Measurements from ENCODE around the gene LRRFIP1.

LRRFIP1 gene

DNA sequence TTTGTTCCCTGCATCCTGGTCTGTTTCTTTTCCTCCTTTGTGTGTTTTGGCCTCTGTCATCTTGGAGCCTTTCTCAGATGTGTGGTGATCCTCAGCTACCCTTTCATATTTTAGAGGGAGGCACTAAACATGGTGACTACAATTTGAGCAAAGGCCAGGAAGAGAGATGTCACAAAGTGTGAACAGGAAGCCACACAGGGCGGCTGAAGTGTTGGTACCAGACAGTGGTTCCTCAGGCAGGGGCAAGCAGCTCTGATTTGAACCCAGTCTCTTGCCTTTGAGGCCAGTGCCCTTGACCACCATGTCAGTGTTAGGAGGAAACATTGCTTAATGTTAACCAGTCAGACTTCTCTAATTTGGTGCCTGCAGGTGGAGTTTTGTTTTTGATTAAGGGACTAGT is 9.2 kb downstream of the LRRFIP1 start:
- Histone ChIP-seq H3K36me3 (replicated peaks; ENCODE audit: insufficient read depth, low read length) (no peaks in the 10 kb centered on the region), H3F3A (ENCODE audit: insufficient read depth, low read length) (no peaks in the 10 kb centered on the region), H3K27ac (ENCODE audit: low read length) (no peak overlapping the region), H3K9me2 (replicated peaks; ENCODE audit: insufficient read depth, low read length) (no peaks in the 10 kb centered on the region), H2AFZ (ENCODE audit: low read length) (no peak overlapping the region), H3K27me3 (replicated peaks; ENCODE audit: insufficient read depth, low read length) (no peaks in the 10 kb centered on the region), H3K4me1 (ENCODE audit: low read length) (no peaks in the 10 kb centered on the region), H3K79me2 (ENCODE audit: low read length) (no peaks in the 10 kb centered on the region), H3K9me3 (replicated peaks; ENCODE audit: insufficient read depth, low read length) (no peaks in the 10 kb centered on the region), H3K4me2 (ENCODE audit: low read depth, low read length) (no peak overlapping the region), H4K20me1 (ENCODE audit: insufficient read depth, low read length) (no peaks in the 10 kb centered on the region), H3K4me3 (ENCODE audit: low read length) (no peak overlapping the region), H3K9ac (ENCODE audit: low read length) (no peak overlapping the region)
- TF ChIP-seq EZH2 (optimal IDR thresholded peaks at IDR 0.05; ENCODE audit: low read depth, low read length) = no peak
- TF ChIP-seq, protein P1, sequence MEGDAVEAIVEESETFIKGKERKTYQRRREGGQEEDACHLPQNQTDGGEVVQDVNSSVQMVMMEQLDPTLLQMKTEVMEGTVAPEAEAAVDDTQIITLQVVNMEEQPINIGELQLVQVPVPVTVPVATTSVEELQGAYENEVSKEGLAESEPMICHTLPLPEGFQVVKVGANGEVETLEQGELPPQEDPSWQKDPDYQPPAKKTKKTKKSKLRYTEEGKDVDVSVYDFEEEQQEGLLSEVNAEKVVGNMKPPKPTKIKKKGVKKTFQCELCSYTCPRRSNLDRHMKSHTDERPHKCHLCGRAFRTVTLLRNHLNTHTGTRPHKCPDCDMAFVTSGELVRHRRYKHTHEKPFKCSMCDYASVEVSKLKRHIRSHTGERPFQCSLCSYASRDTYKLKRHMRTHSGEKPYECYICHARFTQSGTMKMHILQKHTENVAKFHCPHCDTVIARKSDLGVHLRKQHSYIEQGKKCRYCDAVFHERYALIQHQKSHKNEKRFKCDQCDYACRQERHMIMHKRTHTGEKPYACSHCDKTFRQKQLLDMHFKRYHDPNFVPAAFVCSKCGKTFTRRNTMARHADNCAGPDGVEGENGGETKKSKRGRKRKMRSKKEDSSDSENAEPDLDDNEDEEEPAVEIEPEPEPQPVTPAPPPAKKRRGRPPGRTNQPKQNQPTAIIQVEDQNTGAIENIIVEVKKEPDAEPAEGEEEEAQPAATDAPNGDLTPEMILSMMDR (IDR thresholded peaks at IDR 0.05; ENCODE audit: low read length) = no peak
- no peak for TF ChIP-seq EZH2phosphoT487 (IDR thresholded peaks at IDR 0.05; ENCODE audit: low read length)
- no peak for DNase-seq

DNA sequence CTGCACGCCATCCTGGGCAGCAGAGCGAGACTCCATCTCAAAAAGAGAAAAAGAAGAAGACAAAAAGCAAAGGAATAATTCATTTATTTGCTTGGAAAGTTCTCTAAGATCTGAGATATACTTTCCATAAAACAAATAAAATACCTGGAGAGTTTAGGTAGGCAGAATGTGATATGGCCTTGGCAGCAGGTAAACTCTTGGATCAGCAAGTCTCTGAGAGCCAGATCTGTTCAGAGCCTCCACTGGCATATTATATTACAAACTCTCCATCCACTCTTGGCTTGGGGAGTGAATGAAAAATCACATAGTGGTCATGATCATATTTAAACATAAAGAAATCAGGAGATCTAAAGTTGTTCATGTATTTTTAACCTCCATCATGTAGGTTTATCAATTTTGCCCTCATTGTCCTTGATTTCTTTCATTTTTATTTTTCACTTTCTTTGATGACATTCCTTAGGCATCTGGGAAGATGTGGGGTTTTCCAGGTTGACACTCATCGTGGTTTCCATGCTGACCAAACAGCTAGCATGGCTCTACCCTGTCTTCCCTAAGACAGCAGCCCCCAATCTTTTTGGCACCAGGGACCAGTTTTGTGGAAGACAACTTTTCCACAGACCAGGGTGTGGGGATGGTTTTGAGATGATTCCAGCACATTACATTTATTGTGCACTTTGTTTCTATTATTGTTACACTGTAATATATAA is 10.2 kb downstream of the LRRFIP1 start:
- Histone ChIP-seq H3K9ac (ENCODE audit: low read length) (no peak overlapping the region), H3K36me3 (replicated peaks; ENCODE audit: insufficient read depth, low read length) (no peaks in the 10 kb centered on the region), H3K4me1 (ENCODE audit: low read length) (no peaks in the 10 kb centered on the region), H3K9me2 (replicated peaks; ENCODE audit: insufficient read depth, low read length) (no peaks in the 10 kb centered on the region), H3K27me3 (replicated peaks; ENCODE audit: insufficient read depth, low read length) (no peaks in the 10 kb centered on the region), H3K4me3 (ENCODE audit: low read length) (no peak overlapping the region), H3F3A (ENCODE audit: insufficient read depth, low read length) (no peaks in the 10 kb centered on the region), H2AFZ (ENCODE audit: low read length) (no peak overlapping the region), H3K27ac (ENCODE audit: low read length) (no peak overlapping the region), H3K4me2 (ENCODE audit: low read depth, low read length) (no peak overlapping the region), H3K9me3 (replicated peaks; ENCODE audit: insufficient read depth, low read length) (no peaks in the 10 kb centered on the region), H3K79me2 (ENCODE audit: low read length) (no peaks in the 10 kb centered on the region), H4K20me1 (ENCODE audit: insufficient read depth, low read length) (no peaks in the 10 kb centered on the region)
- no peak for DNase-seq
- TF ChIP-seq, protein P1 (IDR thresholded peaks at IDR 0.05; ENCODE audit: low read length) = no peak

DNA sequence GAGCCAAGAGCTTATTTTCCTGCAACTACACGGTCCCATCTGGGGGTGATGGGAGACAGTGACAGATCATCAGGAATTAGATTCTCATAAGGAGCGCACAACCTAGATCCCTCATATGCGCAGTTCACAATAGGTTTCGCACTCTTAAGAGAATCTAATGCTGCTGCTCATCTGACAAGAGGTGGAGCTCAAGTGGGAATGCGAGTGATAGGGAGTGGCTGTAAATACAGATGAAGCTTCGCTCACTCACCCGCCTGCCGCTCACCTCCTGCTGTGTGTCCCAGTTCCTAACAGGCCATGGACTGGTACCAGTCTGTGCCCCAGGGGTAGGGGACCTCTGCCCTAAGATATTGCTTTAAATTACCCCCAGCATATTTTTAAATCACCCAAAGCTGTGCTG is 10.8 kb downstream of the LRRFIP1 start:
- Histone ChIP-seq H3F3A (ENCODE audit: insufficient read depth, low read length) (no peaks in the 10 kb centered on the region), H3K4me1 (ENCODE audit: low read length) (no peaks in the 10 kb centered on the region), H3K4me2 (ENCODE audit: low read depth, low read length) (no peak overlapping the region), H4K20me1 (ENCODE audit: insufficient read depth, low read length) (no peaks in the 10 kb centered on the region), H3K9me2 (replicated peaks; ENCODE audit: insufficient read depth, low read length) (no peaks in the 10 kb centered on the region), H2AFZ (ENCODE audit: low read length) (no peak overlapping the region), H3K36me3 (replicated peaks; ENCODE audit: insufficient read depth, low read length) (no peaks in the 10 kb centered on the region), H3K27ac (ENCODE audit: low read length) (no peak overlapping the region), H3K9ac (ENCODE audit: low read length) (no peak overlapping the region), H3K9me3 (replicated peaks; ENCODE audit: insufficient read depth, low read length) (no peaks in the 10 kb centered on the region), H3K4me3 (ENCODE audit: low read length) (no peak overlapping the region), H3K79me2 (ENCODE audit: low read length) (no peaks in the 10 kb centered on the region), H3K27me3 (replicated peaks; ENCODE audit: insufficient read depth, low read length) (no peaks in the 10 kb centered on the region)
- no peak for TF ChIP-seq EZH2phosphoT487 (IDR thresholded peaks at IDR 0.05; ENCODE audit: low read length)
- TF ChIP-seq EZH2 (optimal IDR thresholded peaks at IDR 0.05; ENCODE audit: low read depth, low read length) = no peak
- TF ChIP-seq, protein P1 (IDR thresholded peaks at IDR 0.05; ENCODE audit: low read length) = no peak
- DNase-seq = no peak

All from MM.1S (cell line).